Measurements from ENCODE around the gene ATRNL1. TPM values are rescaled to one million over a fixed set of nuclear protein-coding genes. Genes with fewer than 3 reads are reported as not detected.

ATRNL1 gene
- total and polyA plus RNA-seq, 12 donors, result 4.8 to 217 (median 92.4) TPM

- no peak for TF ChIP-seq CTCF (IDR thresholded peaks at IDR 0.05)
- TF ChIP-seq POLR2A (IDR thresholded peaks at IDR 0.05), result no peak
Measured at GRCh38 chr10:115774721-115775120, 681.6 kb downstream of the ATRNL1 start.

GRCh38 chr10:115777646-115778045 is 684.5 kb downstream of the ATRNL1 start:
- intact Hi-C loops (cut with DNase I), result no loop called here
- no peak for DNase-seq
- Histone ChIP-seq H3K36me3 (replicated peaks in 1 of 2) (no peaks in the 10 kb centered on the region), H3K4me3 (no peak overlapping the region), H3K27me3 (no peaks in the 10 kb centered on the region), H3K4me1 (replicated peaks in 1 of 2) (peaks cover 0 to 12% of the 10 kb centered on the region in 2 donors), H3K27ac (no peak overlapping the region), H3K9me3 (replicated peaks in 1 of 3) (no peaks in the 10 kb centered on the region)
- 92 to 98% (median 95%) methylated on average over 2 of the region's 2 CpGs for WGBS, 4 donors
- no peak for TF ChIP-seq POLR2A (IDR thresholded peaks at IDR 0.05)
- TF ChIP-seq CTCF (IDR thresholded peaks at IDR 0.05), result no peak

More at GRCh38 chr10:115774721-115775120, 681.6 kb downstream of the ATRNL1 start:
- no peak overlapping the region for H3K4me3 ChIP-seq
- H3K9me3 ChIP-seq (replicated peaks in 1 of 3), result no peaks in the 10 kb centered on the region
- no peaks in the 10 kb centered on the region for H3K36me3 ChIP-seq (replicated peaks in 1 of 2)
- no peak for DNase-seq
- H3K4me1 ChIP-seq (replicated peaks in 1 of 2), result peaks cover 0 to 12% of the 10 kb centered on the region in 2 donors
- H3K27me3 ChIP-seq, result no peaks in the 10 kb centered on the region
- intact Hi-C loops (cut with DNase I), result no loop called here
- no peak overlapping the region for H3K27ac ChIP-seq
- WGBS, 4 donors, result 53 to 65% (median 57%) methylated on average over 2 of the region's 2 CpGs

GRCh38 chr10:115790220-115790619 is 697.1 kb downstream of the ATRNL1 start:
- peaks cover 3 to 15% of the 10 kb centered on the region in 2 donors for H3K4me1 ChIP-seq (replicated peaks in 1 of 2)
- peaks cover 0 to 8% (median 0%) of the 10 kb centered on the region in 3 donors for H3K9me3 ChIP-seq (replicated peaks in 1 of 3)
- intact Hi-C loops (cut with DNase I), result loop anchor here in 1 of 2 donors (10.0 kb wide), 1 partner anchor 495 kb away; no protein-coding TSS in a partner anchor
- 24 to 33% (median 27%) methylated on average over 3 of the region's 3 CpGs for WGBS, 4 donors
- no peaks in the 10 kb centered on the region for H3K36me3 ChIP-seq (replicated peaks in 1 of 2)
- DNase-seq, result peak in 2 of 7 donors; percentile 24 to 27
- H3K27ac ChIP-seq, result peak overlapping the region in 1 of 5 donors; percentile 2
- no peak overlapping the region for H3K4me3 ChIP-seq
- TF ChIP-seq CTCF (IDR thresholded peaks at IDR 0.05), result peak in 3 of 6 experiments; percentile 15 to 37 (median 27)
- no peak for TF ChIP-seq POLR2A (IDR thresholded peaks at IDR 0.05)
- no peaks in the 10 kb centered on the region for H3K27me3 ChIP-seq

- no peak overlapping the region for H3K4me3 ChIP-seq
- H3K36me3 ChIP-seq (replicated peaks in 1 of 2), result no peaks in the 10 kb centered on the region
- peaks cover 0 to 8% (median 0%) of the 10 kb centered on the region in 3 donors for H3K9me3 ChIP-seq (replicated peaks in 1 of 3)
- peak overlapping the region in 1 of 5 donors; percentile 19 for H3K27ac ChIP-seq
- H3K4me1 ChIP-seq (replicated peaks in 1 of 2), result peaks cover 4 to 8% of the 10 kb centered on the region in 2 donors
- WGBS, 4 donors, result 88 to 98% (median 95%) methylated on average over 4 of the region's 4 CpGs
- H3K27me3 ChIP-seq, result no peaks in the 10 kb centered on the region
- no peak for DNase-seq
- TF ChIP-seq POLR2A (IDR thresholded peaks at IDR 0.05) (no peak), CTCF (IDR thresholded peaks at IDR 0.05) (no peak)
- intact Hi-C loops (cut with DNase I), result loop anchor here (5.0 to 10.0 kb wide), 2 partner anchors 489 to 491 kb away; no protein-coding TSS in a partner anchor
Measured at GRCh38 chr10:115795964-115796363, 702.8 kb downstream of the ATRNL1 start.
